Neural cell (in vitro differentiated cells): ENCODE measurements around the gene SKAP1. TPM values are rescaled to one million over a fixed set of nuclear protein-coding genes. Genes with fewer than 3 reads are reported as not detected.

Experiments
- H2AFZ ChIP-seq: fragments of 200-600, 300-800 bp; sonication (generic), shearing (Covaris generic); 2 replicates; pipeline ENCODE4 v1.6.0; 2014; ENCODE audit warnings: low read depth, mild to moderate bottlenecking, antibody characterized with exemption, low read length, moderate library complexity
- H3F3A ChIP-seq: fragments of 200-600 bp; shearing (Covaris generic); 2 replicates; pipeline ENCODE4 v1.6.1; 2016; ENCODE audit warnings: mild to moderate bottlenecking, moderate library complexity, mixed read lengths, antibody characterized with exemption, low read length; ENCODE audit not compliant: insufficient read depth, poor library complexity, severe bottlenecking
- H3K27ac ChIP-seq: fragments of 200-600, 300-800 bp; sonication (generic), shearing (Covaris generic); 2 replicates; pipeline ENCODE4 v1.5.1; 2014; ENCODE audit warnings: mild to moderate bottlenecking, low read length, moderate library complexity
- H3K27me3 ChIP-seq: fragments of 300-800, 200-600 bp; sonication (generic), shearing (Covaris generic); 2 replicates; pipeline ENCODE4 v1.6.0; 2014; ENCODE audit warnings: mild to moderate bottlenecking, low read depth, low read length, moderate library complexity; ENCODE audit not compliant: insufficient read depth
- H3K36me3 ChIP-seq: fragments of 300-800, 200-600 bp; sonication (generic), shearing (Covaris generic); 2 replicates; pipeline ENCODE4 v1.5.1; 2014; ENCODE audit warnings: mild to moderate bottlenecking, antibody characterized with exemption, low read length, moderate library complexity; ENCODE audit not compliant: insufficient read depth
- H3K4me2 ChIP-seq: fragments of 300-800, 200-600 bp; sonication (generic), shearing (Covaris generic); 2 replicates; pipeline ENCODE4 v1.6.0; 2014; ENCODE audit warnings: mild to moderate bottlenecking, low read length
- H3K4me3 ChIP-seq: fragments of 300-800, 200-600 bp; sonication (generic), shearing (Covaris generic); 2 replicates; pipeline ENCODE4 v1.5.1; 2014; ENCODE audit warnings: mild to moderate bottlenecking, low read length, moderate library complexity
- H3K79me2 ChIP-seq: fragments of 200-600 bp; shearing (Covaris generic); replicated peaks from 2 replicates; pipeline ENCODE4 v1.6.0; 2014; ENCODE audit warnings: mild to moderate bottlenecking, low read length, moderate library complexity; ENCODE audit not compliant: insufficient read depth
- H3K9ac ChIP-seq: fragments of 300-800, 200-600 bp; sonication (generic), shearing (Covaris generic); 2 replicates; pipeline ENCODE4 v1.6.1; 2016; ENCODE audit warnings: mild to moderate bottlenecking, low read length, mixed read lengths
- H3K9me2 ChIP-seq: fragments of 200-600 bp; shearing (Covaris generic); 2 replicates; pipeline ENCODE4 v1.6.1; 2016; ENCODE audit warnings: mild to moderate bottlenecking, low read length, mixed read lengths; ENCODE audit not compliant: insufficient read depth
- H3K9me3 ChIP-seq: fragments of 200-600, 300-800 bp; sonication (generic), shearing (Covaris generic); 2 replicates; pipeline ENCODE4 v1.6.1; 2016; ENCODE audit warnings: mild to moderate bottlenecking, mixed run types, low read length, moderate library complexity, mixed read lengths
- H4K20me1 ChIP-seq: fragments of 200-600 bp; shearing (Covaris generic); 2 replicates; pipeline ENCODE4 v1.6.1; 2016; ENCODE audit warnings: mild to moderate bottlenecking, mixed run types; ENCODE audit not compliant: insufficient read depth
- CTCF ChIP-seq: fragments of 450-650 bp; IDR thresholded peaks from 2 replicates; pipeline ENCODE4 v1.5.1; 2014; ENCODE audit warnings: antibody characterized with exemption, mild to moderate bottlenecking, moderate library complexity; ENCODE audit not compliant: poor library complexity, severe bottlenecking
- EP300 ChIP-seq: fragments of 450-650 bp; conservative IDR thresholded peaks from 2 replicates; pipeline ENCODE4 v1.6.1; 2014; ENCODE audit warnings: antibody characterized with exemption, mild to moderate bottlenecking, moderate library complexity; ENCODE audit not compliant: poor library complexity, severe bottlenecking
- EZH2 ChIP-seq: fragments of 200-600, 300-800 bp; shearing (Covaris generic), sonication (generic); IDR thresholded peaks from 2 replicates; pipeline ENCODE4 v1.6.1; 2014; ENCODE audit warnings: antibody characterized with exemption, low read length, borderline replicate concordance, mild to moderate bottlenecking; ENCODE audit not compliant: insufficient read depth, poor library complexity, severe bottlenecking
- MXI1 ChIP-seq: fragments of 450-650 bp; conservative IDR thresholded peaks from 2 replicates; pipeline ENCODE4 v1.6.1; 2014; ENCODE audit warnings: antibody characterized with exemption, mild to moderate bottlenecking; ENCODE audit not compliant: poor library complexity, severe bottlenecking
- POLR2AphosphoS5 ChIP-seq: IDR thresholded peaks from 2 replicates; pipeline ENCODE4 v1.6.1; 2012
- RAD21 ChIP-seq: fragments of 450-650 bp; conservative IDR thresholded peaks from 2 replicates; pipeline ENCODE4 v1.6.1; 2014; ENCODE audit warnings: antibody characterized with exemption, mild to moderate bottlenecking, moderate library complexity
- SMC3 ChIP-seq: fragments of 450-650 bp; conservative IDR thresholded peaks from 2 replicates; pipeline ENCODE4 v1.6.1; 2014; ENCODE audit warnings: antibody characterized with exemption, mild to moderate bottlenecking, moderate library complexity; ENCODE audit not compliant: poor library complexity
- TAF1 ChIP-seq: IDR thresholded peaks from 2 replicates; pipeline ENCODE4 v1.6.1; 2012; ENCODE audit warnings: low read depth
- polyA plus RNA-seq: library from polyadenylated mRNA; depleted of rRNA; stranded (reverse); fragments of >200 nt; gene quantifications from 2 replicates; pipeline ENCODE4 v1.2.3, GENCODE V29; 2014
- TF ChIP-seq, protein P1 (sequence below): IDR thresholded peaks from 2 replicates; pipeline ENCODE4 v1.6.1; 2012; ENCODE audit warnings: borderline replicate concordance

Gene SKAP1
- polyA plus RNA-seq, 1 donor from 2014 or later = 0.63 TPM

- no peak overlapping the region for H3K27ac ChIP-seq
- TF ChIP-seq, protein P1, sequence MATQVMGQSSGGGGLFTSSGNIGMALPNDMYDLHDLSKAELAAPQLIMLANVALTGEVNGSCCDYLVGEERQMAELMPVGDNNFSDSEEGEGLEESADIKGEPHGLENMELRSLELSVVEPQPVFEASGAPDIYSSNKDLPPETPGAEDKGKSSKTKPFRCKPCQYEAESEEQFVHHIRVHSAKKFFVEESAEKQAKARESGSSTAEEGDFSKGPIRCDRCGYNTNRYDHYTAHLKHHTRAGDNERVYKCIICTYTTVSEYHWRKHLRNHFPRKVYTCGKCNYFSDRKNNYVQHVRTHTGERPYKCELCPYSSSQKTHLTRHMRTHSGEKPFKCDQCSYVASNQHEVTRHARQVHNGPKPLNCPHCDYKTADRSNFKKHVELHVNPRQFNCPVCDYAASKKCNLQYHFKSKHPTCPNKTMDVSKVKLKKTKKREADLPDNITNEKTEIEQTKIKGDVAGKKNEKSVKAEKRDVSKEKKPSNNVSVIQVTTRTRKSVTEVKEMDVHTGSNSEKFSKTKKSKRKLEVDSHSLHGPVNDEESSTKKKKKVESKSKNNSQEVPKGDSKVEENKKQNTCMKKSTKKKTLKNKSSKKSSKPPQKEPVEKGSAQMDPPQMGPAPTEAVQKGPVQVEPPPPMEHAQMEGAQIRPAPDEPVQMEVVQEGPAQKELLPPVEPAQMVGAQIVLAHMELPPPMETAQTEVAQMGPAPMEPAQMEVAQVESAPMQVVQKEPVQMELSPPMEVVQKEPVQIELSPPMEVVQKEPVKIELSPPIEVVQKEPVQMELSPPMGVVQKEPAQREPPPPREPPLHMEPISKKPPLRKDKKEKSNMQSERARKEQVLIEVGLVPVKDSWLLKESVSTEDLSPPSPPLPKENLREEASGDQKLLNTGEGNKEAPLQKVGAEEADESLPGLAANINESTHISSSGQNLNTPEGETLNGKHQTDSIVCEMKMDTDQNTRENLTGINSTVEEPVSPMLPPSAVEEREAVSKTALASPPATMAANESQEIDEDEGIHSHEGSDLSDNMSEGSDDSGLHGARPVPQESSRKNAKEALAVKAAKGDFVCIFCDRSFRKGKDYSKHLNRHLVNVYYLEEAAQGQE = no peak
- TF ChIP-seq EP300 (no peak), EZH2 (no peak), SMC3 (no peak), MXI1 (no peak), RAD21 (no peak), CTCF (no peak), TAF1 (no peak), POLR2AphosphoS5 (no peak)
- H3K27me3 ChIP-seq = no peaks in the 10 kb centered on the region
- no peaks in the 10 kb centered on the region for H3K9me2 ChIP-seq
- H3F3A ChIP-seq = no peaks in the 10 kb centered on the region
- no peak overlapping the region for H3K4me2 ChIP-seq
- no peak overlapping the region for H3K4me3 ChIP-seq
- H3K9me3 ChIP-seq = no peaks in the 10 kb centered on the region
- H4K20me1 ChIP-seq = no peaks in the 10 kb centered on the region
- no peak overlapping the region for H3K9ac ChIP-seq
- H3K36me3 ChIP-seq = no peaks in the 10 kb centered on the region
- no peak overlapping the region for H2AFZ ChIP-seq
- H3K79me2 ChIP-seq = no peaks in the 10 kb centered on the region
Measured at GRCh38 chr17:48139944-48140343, 290.1 kb downstream of the SKAP1 start.

DNA sequence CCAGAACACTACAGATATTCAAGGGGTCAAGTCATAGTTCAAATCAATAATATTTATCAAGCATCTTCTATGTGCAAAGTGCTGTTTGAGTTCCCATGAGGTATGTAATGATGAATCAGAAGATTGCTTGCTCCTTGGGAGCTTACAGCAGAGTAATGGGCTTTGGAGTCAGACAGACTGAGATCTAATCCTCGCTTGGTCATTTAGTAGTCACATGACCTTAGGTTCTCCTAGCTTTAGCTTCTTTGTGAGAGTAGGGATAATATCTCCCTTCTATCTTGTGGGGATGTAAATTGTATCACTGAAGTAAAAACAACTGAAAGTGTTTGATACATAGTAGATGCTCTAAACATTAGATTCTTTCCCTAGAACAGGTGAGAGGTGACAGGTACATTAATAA is 292.4 kb downstream of the SKAP1 start:
- no peaks in the 10 kb centered on the region for H3K36me3 ChIP-seq
- no peaks in the 10 kb centered on the region for H3K27me3 ChIP-seq
- no peak for TF ChIP-seq TAF1
- TF ChIP-seq MXI1 = no peak
- TF ChIP-seq SMC3 = no peak
- TF ChIP-seq POLR2AphosphoS5 = no peak
- no peak for TF ChIP-seq RAD21
- TF ChIP-seq, protein P1 = no peak
- TF ChIP-seq EZH2 = no peak
- no peak for TF ChIP-seq EP300
- no peak for TF ChIP-seq CTCF
- no peak overlapping the region for H3K4me3 ChIP-seq
- no peak overlapping the region for H3K9ac ChIP-seq
- no peaks in the 10 kb centered on the region for H3K9me2 ChIP-seq
- no peaks in the 10 kb centered on the region for H4K20me1 ChIP-seq
- no peaks in the 10 kb centered on the region for H3K79me2 ChIP-seq
- no peaks in the 10 kb centered on the region for H3K9me3 ChIP-seq
- no peak overlapping the region for H2AFZ ChIP-seq
- no peaks in the 10 kb centered on the region for H3F3A ChIP-seq
- no peak overlapping the region for H3K27ac ChIP-seq
- no peak overlapping the region for H3K4me2 ChIP-seq
